DMS53 treated with DMSO at 0.1 percent for 48 hours (cell line): ENCODE data around the gene TRIM74.
"Not testable (repeated sequence)": the region's sequence is repeated elsewhere in the genome, so short reads cannot be mapped to it uniquely, and the experiment has no call there.

Experiments
- DNase-seq: peaks from one replicate; lab custom pipeline; 2025; ENCODE audit not compliant: unreplicated experiment; lab: John Stamatoyannopoulos, UW

Gene TRIM74

GRCh38 chr7:72960029-72960428 is 9.2 kb downstream of the TRIM74 start:
- DNase-seq = not testable (repeated sequence)

GRCh38 chr7:72954563-72955198 is 14.6 kb downstream of the TRIM74 start:
- DNase-seq = not testable (repeated sequence)

- not testable (repeated sequence) for DNase-seq
These were observed 15.2 kb downstream of the TRIM74 start for GRCh38 chr7:72953901-72954562.

- DNase-seq = not testable (repeated sequence)
These were observed 18.8 kb downstream of the TRIM74 start for GRCh38 chr7:72950432-72950831.

- not testable (repeated sequence) for DNase-seq
These were observed 19.6 kb downstream of the TRIM74 start for GRCh38 chr7:72949686-72950085.

- not testable (repeated sequence) for DNase-seq
These were observed 20.0 kb downstream of the TRIM74 start for GRCh38 chr7:72949276-72949675.

GRCh38 chr7:72948714-72949113 is 20.6 kb downstream of the TRIM74 start:
- not testable (repeated sequence) for DNase-seq

GRCh38 chr7:72946130-72946745 is 23.0 kb downstream of the TRIM74 start:
- peak; percentile 12 for DNase-seq

GRCh38 chr7:72945597-72945996 is 23.7 kb downstream of the TRIM74 start:
- DNase-seq = not testable (repeated sequence)

GRCh38 chr7:72944937-72945336 is 24.3 kb downstream of the TRIM74 start:
- DNase-seq = not testable (repeated sequence)

GRCh38 chr7:72942956-72943355 is 26.3 kb downstream of the TRIM74 start:
- not testable (repeated sequence) for DNase-seq

GRCh38 chr7:72942022-72942705 is 27.1 kb downstream of the TRIM74 start:
- not testable (repeated sequence) for DNase-seq

GRCh38 chr7:72928216-72928615 is 41.0 kb downstream of the TRIM74 start:
- not testable (repeated sequence) for DNase-seq

- not testable (repeated sequence) for DNase-seq
These were observed 41.5 kb downstream of the TRIM74 start for GRCh38 chr7:72927791-72928190.

GRCh38 chr7:72925546-72926120 is 43.6 kb downstream of the TRIM74 start:
- DNase-seq = no peak

- peak; percentile 82 for DNase-seq
These were observed 44.3 kb downstream of the TRIM74 start, which contains the start of gene POM121 for GRCh38 chr7:72924733-72925545. Gene POM121, plus strand, starts transcription at chr7:72925095. Its CDS starts 27 bp downstream, at chr7:72925122.

- no peak for DNase-seq
These were observed 44.9 kb downstream of the TRIM74 start for GRCh38 chr7:72924386-72924732.

- DNase-seq = no peak
These were observed 50.0 kb downstream of the TRIM74 start for GRCh38 chr7:72919256-72919775.

- DNase-seq = peak; percentile 16
These were observed 54.3 kb downstream of the TRIM74 start for GRCh38 chr7:72914756-72915525.
